Measurements from ENCODE around the gene GRIA4. TPM values are rescaled to one million over a fixed set of nuclear protein-coding genes. Genes with fewer than 3 reads are reported as not detected.

Gene GRIA4
- total RNA-seq, 2 experiments from 2014 or later = not detected

GRCh38 chr11:105603156-105603555, 6.7 kb upstream of the GRIA4 start:
- no peak for TF ChIP-seq CTCF (IDR thresholded peaks at IDR 0.05)
- Mint-ChIP-seq H3K27ac (no peak overlapping the region), H3K36me3 (ENCODE audit: low read depth) (no peaks in the 10 kb centered on the region), H3K4me3 (no peak overlapping the region), H3K4me1 (ENCODE audit: low read depth) (no peaks in the 10 kb centered on the region), H3K9me3 (peaks cover 3% of the 10 kb centered on the region), H3K27me3 (peaks cover 4% of the 10 kb centered on the region)
- DNase-seq (no peak), ATAC-seq (no peak)
- ChIA-PET POLR2A (no interaction called here), CTCF (no interaction called here)
- intact Hi-C loops (cut with micrococcal nuclease) = no loop called here

- Mint-ChIP-seq H3K27ac (no peak overlapping the region), H3K27me3 (peaks cover 38% of the 10 kb centered on the region), H3K4me1 (ENCODE audit: low read depth) (peaks cover 8% of the 10 kb centered on the region), H3K4me3 (no peak overlapping the region), H3K9me3 (peaks cover 3% of the 10 kb centered on the region), H3K36me3 (ENCODE audit: low read depth) (no peaks in the 10 kb centered on the region)
- ChIA-PET POLR2A (no interaction called here), CTCF (no interaction called here)
- ATAC-seq = peak; percentile 56
- peak; percentile 27 for TF ChIP-seq CTCF (IDR thresholded peaks at IDR 0.05)
- peak; percentile 24 for DNase-seq
- intact Hi-C loops (cut with micrococcal nuclease) = no loop called here
Observed at GRCh38 chr11:105609341-105609781, 512 bp upstream of the GRIA4 start.

DNA sequence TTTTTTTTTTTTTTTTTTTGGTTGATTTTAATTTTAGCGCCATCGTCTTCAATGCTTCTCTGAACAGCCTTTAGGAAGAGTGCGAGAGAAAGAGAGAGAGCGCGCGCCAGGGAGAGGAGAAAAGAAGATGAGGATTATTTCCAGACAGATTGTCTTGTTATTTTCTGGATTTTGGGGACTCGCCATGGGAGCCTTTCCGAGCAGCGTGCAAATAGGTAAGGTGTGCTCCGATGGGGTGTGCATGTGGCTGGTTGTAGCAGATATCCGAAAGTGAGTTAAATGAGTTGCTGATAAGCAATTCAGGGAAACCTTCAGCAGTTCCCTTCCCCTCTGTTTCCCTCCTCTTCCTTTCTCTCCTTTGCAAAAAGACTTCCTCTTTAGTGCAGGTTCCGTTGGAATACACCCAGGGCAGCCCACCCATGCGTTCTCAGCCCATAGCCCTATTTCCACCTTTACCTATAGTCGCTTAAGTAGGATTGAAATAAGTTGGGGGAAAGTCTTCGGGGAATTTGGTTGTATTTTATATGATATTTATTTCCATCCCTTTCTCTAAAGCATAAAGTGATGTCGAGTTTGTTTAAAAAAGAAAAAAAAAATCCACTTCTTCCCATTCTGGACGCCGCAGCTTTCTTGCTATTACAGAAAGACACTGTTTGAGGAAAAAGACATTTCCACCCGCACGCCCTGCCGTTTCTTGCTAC, 1.1 kb downstream of the GRIA4 start:
- H3K27ac Mint-ChIP-seq = no peak overlapping the region
- no peak overlapping the region for H3K4me3 Mint-ChIP-seq
- H3K9me3 Mint-ChIP-seq = no peaks in the 10 kb centered on the region
- ATAC-seq = no peak
- peaks cover 8% of the 10 kb centered on the region for H3K4me1 Mint-ChIP-seq (ENCODE audit: low read depth)
- DNase-seq = no peak
- no peaks in the 10 kb centered on the region for H3K36me3 Mint-ChIP-seq (ENCODE audit: low read depth)
- TF ChIP-seq CTCF (IDR thresholded peaks at IDR 0.05) = no peak
- intact Hi-C loops (cut with micrococcal nuclease) = no loop called here
- ChIA-PET POLR2A (no interaction called here), CTCF (no interaction called here)
- H3K27me3 Mint-ChIP-seq = peaks cover 34% of the 10 kb centered on the region

DNA sequence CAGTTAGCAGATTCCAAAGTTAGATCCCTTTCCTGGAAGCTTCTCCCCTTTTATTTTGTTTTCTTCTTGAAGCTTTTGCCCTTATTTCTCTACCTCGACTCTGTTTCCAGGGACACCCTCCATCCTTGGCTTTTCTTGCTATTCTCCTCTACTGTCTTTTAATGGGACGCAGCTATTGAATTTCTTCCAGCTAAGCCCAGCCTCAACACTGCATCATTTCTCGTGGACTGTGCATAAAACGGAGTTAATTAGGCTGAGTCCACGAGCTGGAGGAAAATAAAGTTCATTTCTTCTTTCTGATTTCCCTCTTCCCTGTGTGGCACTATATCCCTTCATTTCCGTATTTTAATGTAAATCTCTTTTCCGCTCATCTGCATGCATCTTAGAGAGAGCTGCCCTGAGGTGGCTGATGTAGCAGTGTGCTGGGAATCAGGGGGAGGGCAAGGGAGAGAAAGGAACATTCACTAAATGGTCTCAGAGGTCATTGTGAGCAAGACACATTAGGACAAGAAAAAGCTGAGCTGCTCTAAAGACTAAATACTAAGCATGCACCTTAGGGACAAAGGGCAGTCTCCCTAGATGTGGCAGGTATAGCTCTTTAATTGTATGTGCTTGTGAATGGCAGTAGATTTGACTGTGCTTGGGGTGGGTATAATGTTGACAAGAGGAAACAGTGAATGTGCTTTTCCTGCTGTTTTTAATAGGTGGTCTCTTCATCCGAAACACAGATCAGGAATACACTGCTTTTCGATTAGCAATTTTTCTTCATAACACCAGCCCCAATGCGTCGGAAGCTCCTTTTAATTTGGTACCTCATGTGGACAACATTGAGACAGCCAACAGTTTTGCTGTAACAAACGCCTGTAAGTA, 1.9 kb downstream of the GRIA4 start:
- H3K4me3 Mint-ChIP-seq = no peak overlapping the region
- no peaks in the 10 kb centered on the region for H3K36me3 Mint-ChIP-seq (ENCODE audit: low read depth)
- H3K27me3 Mint-ChIP-seq = peaks cover 34% of the 10 kb centered on the region
- ATAC-seq (no peak), DNase-seq (no peak)
- H3K9me3 Mint-ChIP-seq = no peaks in the 10 kb centered on the region
- peaks cover 8% of the 10 kb centered on the region for H3K4me1 Mint-ChIP-seq (ENCODE audit: low read depth)
- no peak for TF ChIP-seq CTCF (IDR thresholded peaks at IDR 0.05)
- no peak overlapping the region for H3K27ac Mint-ChIP-seq
- intact Hi-C loops (cut with micrococcal nuclease) = no loop called here
- POLR2A ChIA-PET = no interaction called here
- CTCF ChIA-PET = no interaction called here

DNA sequence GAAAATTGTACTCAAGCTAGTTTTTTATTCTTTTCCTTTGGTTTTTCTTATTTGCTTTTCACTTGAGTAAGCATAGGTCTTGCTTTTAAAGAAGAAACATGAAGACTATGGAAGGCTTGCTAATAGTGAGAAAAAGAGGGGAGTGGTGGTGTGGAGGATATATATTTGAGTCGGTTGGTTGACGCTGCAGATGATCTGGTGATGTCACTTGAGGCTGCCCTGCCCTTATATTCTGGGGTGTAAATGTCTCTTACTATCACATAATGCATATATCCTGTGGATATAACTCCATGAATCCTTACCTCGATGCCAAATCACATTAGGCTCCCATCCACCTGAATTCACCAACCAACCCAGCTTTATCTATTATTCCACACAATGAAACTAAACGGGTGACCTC, 2.9 kb downstream of the GRIA4 start:
- peaks cover 34% of the 10 kb centered on the region for H3K27me3 Mint-ChIP-seq
- no peak overlapping the region for H3K27ac Mint-ChIP-seq
- no peak overlapping the region for H3K4me3 Mint-ChIP-seq
- ChIA-PET POLR2A (no interaction called here), CTCF (no interaction called here)
- H3K4me1 Mint-ChIP-seq (ENCODE audit: low read depth) = peaks cover 8% of the 10 kb centered on the region
- no peaks in the 10 kb centered on the region for H3K36me3 Mint-ChIP-seq (ENCODE audit: low read depth)
- no peak for DNase-seq
- no peaks in the 10 kb centered on the region for H3K9me3 Mint-ChIP-seq
- ATAC-seq = no peak
- no peak for TF ChIP-seq CTCF (IDR thresholded peaks at IDR 0.05)
- intact Hi-C loops (cut with micrococcal nuclease) = no loop called here
